NB4 (cell line): ENCODE results near the gene EVA1A.

Source experiments
- CTCF ChIP-seq: IDR thresholded peaks from one replicate; pipeline ENCODE4 v1.5.1; 2012; ENCODE audit warnings: low read depth, low read length
- MAX ChIP-seq: IDR thresholded peaks from 2 replicates; pipeline ENCODE4 v1.6.1; 2011; ENCODE audit warnings: low read depth, low read length
- MYC ChIP-seq: IDR thresholded peaks from 2 replicates; pipeline ENCODE4 v1.6.1; 2011; ENCODE audit warnings: low read depth, low read length
- POLR2A ChIP-seq: IDR thresholded peaks from 2 replicates; pipeline ENCODE4 v1.6.1; 2011; ENCODE audit warnings: mild to moderate bottlenecking; ENCODE audit not compliant: insufficient read length; ENCODE audit errors: extremely low read depth

- TF ChIP-seq CTCF (no peak), POLR2A (no peak), MAX (no peak), MYC (no peak)
These were observed 57.6 kb downstream of the EVA1A start for GRCh38 chr2:75503048-75503607.
